CD4-positive, alpha-beta T cell treated with Interferon alpha-2 for 1 hour (primary cell): Measurements from ENCODE around the gene EFNB3.

Source experiments
- DNase-seq, 2 donors: peaks; one replicate each; pipeline ENCODE4 v3.0.0-alpha.2; 2020 to 2022

EFNB3 gene

DNA sequence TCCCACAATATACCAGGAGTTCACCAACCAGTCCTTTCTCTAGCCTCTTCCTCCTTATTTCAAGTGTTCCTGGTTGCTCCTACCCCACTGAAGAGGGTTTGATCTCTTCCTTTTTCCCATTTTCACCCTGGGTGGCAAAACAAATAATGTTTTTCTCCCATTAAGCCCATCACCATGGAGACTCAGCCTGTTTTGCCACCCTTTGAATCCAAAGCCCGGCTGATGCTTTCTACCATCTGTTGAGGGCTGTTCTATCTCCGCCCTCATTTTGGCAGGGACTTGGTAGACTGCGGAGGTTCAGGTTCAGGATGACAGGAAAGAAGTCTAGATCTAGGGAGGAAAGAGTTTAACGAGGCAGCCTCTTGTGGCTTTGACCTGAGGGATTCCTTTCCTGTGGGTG is 15.1 kb downstream of the EFNB3 start:
- DNase-seq = no peak

DNA sequence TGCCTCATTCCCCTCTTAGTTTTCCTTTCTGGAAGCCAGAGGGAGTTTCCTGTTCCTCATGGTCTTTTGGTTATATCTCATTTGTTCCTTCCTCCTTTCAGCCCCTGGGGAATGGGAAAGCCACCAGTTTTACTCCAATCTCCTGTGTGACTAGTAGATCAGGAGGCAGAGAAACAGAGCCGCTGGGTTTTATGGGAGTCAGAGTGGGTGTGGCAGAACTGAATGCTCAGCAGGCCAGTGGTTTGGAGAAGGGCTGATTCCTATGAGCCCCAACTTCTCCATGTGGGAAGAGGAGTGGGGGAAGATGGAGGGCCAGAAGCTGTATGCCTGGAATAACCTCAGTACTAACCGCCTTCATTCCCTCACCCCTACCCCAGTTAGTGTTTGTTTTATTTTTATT is 16.6 kb downstream of the EFNB3 start:
- no peak for DNase-seq

DNA sequence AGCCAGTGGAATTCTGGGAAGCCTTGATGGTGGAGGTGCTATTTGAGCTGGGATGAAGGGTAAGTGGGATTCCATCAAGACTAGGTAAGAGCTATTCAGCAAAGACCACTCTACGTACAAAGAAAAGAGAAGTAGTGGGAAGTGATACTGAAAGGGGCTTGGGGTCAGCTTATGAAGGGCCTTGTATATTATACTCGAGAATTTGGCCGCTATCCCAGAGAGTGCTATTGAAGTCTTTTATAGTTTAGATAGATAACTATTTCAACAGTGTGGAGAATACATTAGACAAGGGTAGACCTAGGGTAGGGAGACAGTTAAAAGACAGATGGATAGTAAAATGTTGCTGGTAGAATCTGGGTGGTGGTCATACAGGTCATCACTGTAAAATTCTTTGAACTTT is 22.9 kb downstream of the EFNB3 start:
- no peak for DNase-seq

DNA sequence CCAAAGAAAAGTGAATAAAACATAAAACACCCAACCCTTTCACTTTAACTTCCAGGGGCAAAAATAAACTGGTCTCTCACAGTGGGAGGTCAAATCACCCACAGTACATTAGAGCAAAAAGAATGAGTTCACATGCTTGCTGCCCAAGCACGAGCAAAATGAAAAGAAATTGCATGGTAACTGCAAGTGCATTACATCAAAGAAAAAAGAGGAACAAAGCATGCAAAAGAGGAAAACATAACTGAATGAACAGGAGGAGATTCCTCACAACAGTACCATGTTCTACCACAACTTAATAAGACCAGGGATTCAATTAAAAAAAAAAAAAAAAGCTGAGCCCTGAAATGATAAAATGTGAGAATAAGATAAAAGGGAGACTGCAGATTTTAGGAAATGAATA is 24.8 kb downstream of the EFNB3 start:
- DNase-seq = no peak

DNA sequence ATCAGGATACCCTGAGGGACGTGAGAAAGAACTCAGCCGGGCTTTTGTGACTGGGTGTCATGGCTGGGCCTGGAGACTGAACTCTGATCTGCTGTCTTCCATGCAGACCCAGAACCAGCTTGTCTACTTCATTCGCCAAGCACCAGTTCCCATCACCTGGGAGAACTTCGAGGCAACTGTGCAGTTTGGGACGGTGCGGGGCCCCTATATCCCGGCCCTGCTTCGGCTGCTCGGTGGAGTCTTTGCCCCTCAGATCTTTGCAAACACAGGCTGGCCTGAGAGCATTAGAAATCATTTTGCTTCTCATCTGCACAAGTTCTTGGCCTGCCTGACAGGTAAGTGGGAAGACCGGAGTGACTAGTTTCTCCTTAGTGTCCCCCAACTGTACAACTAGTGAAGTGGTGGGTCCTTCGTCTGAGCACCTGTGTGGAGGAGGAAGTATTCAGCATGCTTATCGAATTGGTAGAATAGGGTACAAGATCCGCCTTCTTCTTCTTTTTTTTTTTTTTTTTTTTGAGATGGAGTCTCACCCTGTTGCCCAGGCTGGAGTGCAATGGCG is 28.1 kb downstream of the EFNB3 start:
- DNase-seq = no peak

DNA sequence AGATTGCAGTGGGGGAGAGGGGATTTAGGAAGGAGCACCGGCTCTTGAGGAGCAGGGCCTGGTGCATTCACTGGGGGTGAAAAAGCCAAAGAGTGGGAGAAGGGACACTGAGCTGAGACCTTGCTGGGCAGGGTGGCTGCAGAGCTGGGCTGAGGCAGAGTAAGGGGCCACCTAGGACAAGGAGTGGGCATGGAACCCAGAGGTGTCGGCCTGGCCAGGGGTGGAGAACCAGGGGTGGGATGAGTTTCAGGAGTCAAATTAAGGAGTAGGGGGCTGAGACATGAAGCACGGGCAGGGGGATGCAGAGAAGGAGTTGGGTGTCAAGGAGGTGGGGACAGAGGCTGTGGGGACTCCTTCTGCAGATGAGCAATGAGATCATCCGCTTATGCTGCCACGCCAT is 32.6 kb downstream of the EFNB3 start:
- DNase-seq = no peak

DNA sequence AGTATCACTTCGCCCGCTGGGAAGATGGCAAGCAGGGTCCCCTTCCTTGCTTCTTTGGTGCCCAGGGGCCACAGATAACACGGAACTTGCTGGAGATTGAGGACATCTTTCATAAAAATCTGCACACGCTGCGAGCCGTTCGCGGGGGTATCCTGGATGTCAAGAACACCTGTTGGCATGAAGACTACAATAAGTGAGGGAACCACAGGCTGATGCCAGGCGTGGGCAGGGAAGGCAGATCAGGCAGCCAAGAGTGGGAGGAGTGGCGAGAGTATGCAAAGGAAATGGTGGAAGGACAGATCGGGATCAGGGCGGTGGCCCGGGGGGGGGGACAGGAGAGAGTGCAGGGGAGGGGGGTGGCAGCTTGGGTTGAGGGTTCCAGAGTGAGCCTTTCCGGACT is 34.7 kb downstream of the EFNB3 start:
- no peak for DNase-seq

DNA sequence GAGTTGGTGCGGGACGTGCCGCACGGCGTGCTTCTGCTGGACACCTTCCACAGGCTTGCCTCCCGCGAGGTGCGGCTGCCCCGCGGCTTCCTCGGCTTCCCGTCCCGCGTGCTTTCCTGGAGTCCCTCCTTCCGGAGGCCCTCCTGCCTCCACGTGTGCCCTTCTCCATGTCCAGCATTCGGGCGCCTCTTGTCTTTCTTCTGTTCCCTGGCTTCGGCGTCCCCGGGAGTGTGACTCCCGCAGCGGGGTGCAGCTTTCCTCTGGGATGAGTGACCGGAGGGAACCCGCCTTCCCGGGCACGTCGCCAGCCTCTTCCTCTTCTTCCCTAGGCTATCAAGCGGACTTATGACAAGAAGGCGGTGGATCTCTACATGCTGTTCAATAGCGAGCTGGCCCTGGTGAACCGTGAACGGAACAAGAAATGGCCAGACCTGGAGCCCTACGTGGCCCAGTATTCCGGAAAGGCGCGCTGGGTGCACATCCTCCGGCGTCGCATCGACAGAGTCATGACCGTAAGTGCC is 35.5 kb downstream of the EFNB3 start:
- DNase-seq = no peak

DNA sequence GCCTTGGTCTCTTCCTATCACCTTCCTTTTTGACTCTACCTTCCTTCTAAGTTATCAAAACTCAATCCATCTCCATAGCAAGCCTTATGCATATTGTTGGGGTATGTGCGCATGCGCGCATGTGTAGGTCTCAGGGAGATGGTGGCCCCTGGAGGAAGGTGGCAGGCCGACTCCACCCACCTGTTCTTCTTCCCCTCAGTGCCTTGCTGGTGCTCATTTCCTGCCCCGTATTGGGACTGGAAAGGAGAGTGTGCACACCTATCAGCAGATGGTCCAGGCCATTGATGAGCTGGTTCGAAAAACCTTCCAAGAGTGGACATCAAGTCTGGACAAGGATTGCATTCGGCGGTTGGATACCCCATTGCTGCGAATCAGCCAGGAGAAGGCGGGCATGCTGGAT is 37.7 kb downstream of the EFNB3 start:
- no peak for DNase-seq

DNA sequence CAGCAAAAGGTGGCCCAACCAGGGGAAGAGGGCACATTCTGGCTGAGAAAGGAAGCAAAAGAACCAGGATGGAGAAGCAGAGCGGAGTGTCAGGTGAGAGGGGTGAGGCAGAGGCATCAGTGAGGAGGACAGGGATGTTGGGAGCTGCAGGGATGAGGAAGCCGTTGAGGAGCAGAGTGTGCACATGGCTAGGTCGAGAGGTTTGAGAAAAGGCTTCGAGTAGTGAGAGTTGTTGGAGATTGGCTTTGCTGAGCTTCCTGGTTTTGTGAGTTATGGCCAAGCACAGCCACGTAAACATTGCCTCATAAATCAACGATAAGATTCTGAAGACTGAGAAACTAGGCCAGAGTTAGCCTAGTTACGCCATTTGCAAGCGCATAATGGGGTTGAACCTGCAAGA is 39.4 kb downstream of the EFNB3 start:
- DNase-seq = no peak

DNA sequence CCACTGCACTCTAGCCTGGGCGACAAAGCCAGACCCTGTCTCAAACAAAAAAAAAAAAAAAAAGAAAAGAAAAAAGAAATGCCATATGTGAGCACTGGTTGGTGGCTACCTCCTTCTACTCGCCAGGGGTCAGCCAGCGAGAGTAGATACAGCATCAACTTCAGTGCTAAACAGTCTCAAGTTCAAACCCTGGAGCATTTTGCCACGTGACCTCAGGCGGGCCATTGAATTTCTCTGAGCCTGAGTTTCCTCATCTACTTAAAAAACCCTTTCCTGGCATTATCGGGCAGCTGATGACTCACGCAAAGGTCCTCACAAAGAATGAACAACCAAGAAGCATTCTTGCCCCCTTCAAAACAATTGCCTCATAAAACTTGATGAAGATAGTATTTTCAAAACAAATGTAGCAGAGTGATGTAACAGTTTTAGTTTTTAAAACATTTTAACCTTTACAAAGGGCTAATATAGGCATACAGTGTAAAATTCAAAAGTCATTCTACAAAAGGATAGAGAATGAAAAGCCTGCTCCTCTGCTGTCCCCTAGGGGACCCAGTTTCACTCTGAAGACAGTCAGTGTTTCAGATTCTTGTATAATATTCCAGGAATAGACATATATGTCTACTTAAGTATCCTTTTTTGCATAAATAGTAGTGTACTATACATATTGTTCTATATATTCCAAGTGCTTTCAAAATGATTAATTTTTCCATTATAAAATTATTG is 40.9 kb downstream of the EFNB3 start:
- no peak for DNase-seq

DNA sequence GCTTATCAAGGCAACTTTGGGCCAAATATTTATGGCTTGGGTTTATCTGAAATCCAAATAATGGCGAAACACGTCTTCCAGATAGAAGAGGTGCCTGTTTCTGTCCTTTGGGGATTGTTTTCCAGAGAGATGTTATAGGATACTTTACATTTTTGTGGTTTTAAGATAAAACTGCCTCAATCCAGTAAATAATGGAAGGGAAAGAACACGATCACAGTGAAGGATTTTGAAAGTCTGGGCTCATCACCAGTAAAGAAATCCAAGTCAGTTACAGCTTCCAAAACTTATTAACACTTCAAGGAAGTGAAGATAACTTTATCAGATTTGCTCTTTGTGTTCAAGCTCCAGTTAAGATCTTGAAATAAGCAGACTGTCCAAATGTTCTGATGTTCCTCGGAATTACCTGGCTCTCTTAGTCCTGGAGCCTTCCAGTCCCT is 42.7 kb downstream of the EFNB3 start:
- DNase-seq = no peak

DNA sequence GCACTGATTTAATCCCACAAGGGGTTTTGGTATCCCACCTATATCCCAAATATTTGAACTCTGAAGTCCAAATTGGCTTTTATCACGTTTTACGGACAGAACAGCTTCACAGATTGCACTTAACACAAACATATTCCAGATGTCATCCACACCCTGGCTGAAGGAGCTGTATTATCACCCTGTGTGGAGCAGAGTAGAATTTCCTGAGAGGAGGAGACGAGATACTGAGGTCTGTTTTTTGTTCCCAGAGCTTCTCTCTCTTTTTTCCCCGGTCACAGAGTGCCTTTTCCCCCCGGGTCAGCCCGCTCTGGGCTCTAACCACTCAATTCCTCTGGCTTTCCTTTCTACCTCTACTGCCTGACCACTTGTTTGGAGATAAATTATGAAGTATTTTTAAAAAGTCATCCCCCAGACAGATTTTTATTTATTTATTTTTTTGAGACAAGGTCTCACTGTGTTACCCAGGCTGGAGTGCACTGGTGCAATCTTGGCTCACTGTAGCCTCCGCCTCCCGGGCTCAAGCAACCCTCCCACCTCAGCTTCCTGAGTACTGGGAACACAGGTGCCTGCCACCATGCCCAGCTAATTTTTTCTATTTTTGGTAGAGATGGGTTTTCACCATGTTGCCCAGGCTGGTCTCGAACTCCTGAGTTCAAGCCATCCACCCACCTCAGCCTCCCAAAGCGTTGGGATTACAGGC is 43.2 kb downstream of the EFNB3 start:
- DNase-seq = no peak

DNA sequence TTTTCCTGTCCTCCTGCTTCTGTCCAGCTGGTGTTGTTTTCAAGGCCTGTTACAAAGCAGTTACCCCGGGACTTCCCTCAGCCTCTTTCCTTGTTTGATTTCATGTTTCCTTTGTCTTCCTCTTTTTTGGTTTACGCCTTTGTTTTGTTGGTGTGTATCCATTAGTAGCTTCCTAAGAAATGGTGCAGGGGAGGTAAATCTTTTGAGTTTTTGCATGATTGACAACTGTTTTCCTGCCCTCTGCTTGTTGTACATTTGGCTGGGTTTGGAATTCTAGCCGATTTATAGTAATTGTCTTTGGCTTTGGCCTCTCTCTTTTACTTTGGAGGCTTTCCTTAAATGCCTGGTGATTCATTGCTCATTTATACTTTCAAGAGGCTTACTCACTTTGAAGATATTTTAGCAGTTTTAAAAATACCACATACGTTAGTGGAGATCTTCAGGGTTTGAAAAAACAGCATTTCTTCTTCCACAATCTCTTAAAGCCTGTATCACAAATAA is 45.4 kb downstream of the EFNB3 start:
- no peak for DNase-seq

DNA sequence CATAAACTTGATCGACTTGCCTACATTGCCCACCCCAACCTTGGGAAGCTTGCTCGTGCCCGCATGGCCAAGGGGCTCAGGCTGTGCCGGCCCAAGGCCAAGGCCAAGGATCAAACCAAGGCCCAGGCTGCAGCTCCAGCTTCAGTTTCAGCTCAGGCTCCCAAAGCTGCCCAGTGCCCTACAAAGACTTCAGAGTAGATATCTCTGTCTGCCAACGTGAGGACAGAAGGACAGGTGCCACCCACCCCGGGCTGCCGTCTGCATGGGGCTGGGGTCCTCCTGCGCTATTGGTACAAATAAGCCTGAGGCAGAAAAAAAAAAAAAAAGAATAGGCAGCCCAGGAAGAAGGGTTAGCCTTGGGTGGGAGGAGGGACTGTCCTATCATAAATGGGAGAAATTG is 49.7 kb downstream of the EFNB3 start:
- no peak for DNase-seq

DNA sequence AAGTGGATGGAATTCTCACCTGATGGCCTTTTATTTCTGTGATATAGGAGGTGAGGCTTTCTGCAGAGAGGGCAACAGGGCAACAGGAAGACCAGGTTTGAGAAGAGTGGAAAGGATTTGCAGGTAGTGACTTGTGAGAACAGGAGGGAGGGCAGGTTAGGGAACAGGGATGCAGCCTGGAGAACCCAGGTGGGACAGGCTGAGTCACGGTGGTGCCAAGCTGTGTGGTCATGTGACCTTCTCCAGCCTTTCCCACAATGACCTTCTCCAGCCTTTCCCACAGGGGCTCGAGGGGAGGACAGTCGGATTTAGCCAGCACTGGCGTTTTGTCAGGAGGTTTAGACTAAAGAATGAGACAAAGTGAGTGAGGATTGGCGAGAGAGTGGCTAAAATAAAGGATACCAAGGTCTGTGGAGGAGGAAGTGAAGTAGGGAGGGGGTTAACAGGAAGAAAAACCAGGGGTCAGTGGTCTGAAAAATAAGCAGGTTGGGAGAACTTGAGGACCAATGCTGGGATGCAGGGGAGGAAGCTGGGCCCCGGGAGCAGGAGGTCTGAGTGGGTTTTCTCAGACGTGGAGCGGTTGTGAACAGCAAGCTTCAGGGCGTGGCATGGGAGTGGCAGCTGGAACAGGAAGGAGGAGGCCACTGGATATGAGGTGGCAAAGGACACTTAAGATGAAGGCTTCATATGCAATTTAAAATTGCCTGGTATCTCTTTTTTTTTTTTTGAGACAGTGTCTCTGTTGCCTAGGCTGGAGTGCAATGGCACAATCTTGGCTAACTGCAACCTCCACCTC is 50.3 kb downstream of the EFNB3 start:
- no peak for DNase-seq

DNA sequence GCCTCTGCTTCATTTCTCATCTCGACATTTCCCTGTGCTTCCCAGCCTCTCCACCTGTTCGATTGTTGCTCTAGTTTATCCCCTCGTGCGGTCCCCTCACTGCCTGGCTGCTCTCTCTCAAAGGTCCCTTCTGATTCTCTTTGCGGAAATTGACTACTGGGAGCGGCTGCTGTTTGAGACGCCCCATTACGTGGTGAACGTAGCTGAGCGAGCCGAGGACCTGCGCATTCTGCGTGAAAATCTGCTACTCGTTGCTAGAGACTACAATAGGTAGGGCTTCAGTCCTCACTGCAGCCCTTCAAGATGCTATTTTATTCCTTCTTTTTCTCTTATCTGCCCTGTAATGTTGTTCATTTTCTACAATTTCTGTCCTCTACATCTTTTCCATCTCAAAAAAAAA is 52.0 kb downstream of the EFNB3 start:
- no peak for DNase-seq
